Choroid plexus epithelial cell (primary cell): Measurements from ENCODE around the gene COL20A1.

Source experiments
- DNase-seq: peaks from one replicate; pipeline ENCODE4 v3.0.0-alpha.2; 2010; ENCODE audit warnings: low read depth
- H3K4me3 ChIP-seq: 2 replicates; pipeline ENCODE4 v1.5.1; 2011; ENCODE audit warnings: low read depth, mild to moderate bottlenecking, control low read depth, low read length, moderate library complexity
- CTCF ChIP-seq: conservative IDR thresholded peaks from 2 replicates; pipeline ENCODE4 v1.5.1; 2011; ENCODE audit warnings: low read depth, mild to moderate bottlenecking, control low read depth, inconsistent platforms, low read length, moderate library complexity

Gene COL20A1

GRCh38 chr20:63328718-63329275, 35.8 kb downstream of the COL20A1 start:
- H3K4me3 ChIP-seq = no peak overlapping the region
- no peak for DNase-seq
- no peak for TF ChIP-seq CTCF

GRCh38 chr20:63329331-63330083, 36.5 kb downstream of the COL20A1 start:
- H3K4me3 ChIP-seq = no peak overlapping the region
- TF ChIP-seq CTCF = no peak
- no peak for DNase-seq

- H3K4me3 ChIP-seq = no peak overlapping the region
- DNase-seq = no peak
- no peak for TF ChIP-seq CTCF
These were observed 37.2 kb downstream of the COL20A1 start for GRCh38 chr20:63330084-63330760.

- DNase-seq = no peak
- TF ChIP-seq CTCF = no peak
- no peak overlapping the region for H3K4me3 ChIP-seq
These were observed 38.0 kb downstream of the COL20A1 start for GRCh38 chr20:63330940-63331339.

- DNase-seq = no peak
- H3K4me3 ChIP-seq = no peak overlapping the region
- no peak for TF ChIP-seq CTCF
These were observed 38.9 kb downstream of the COL20A1 start for GRCh38 chr20:63331741-63332400.

GRCh38 chr20:63332488-63333240, 39.7 kb downstream of the COL20A1 start:
- H3K4me3 ChIP-seq = no peak overlapping the region
- no peak for DNase-seq
- no peak for TF ChIP-seq CTCF
